OCI-LY3 (cell line): ENCODE results near the gene EPN1.

Experiments used
- EZH2phosphoT487 ChIP-seq: fragments of 200-600 bp; shearing (Covaris generic); IDR thresholded peaks from 2 replicates; pipeline ENCODE4 v1.6.1; 2018; ENCODE audit warnings: antibody characterized with exemption, mixed run types, low read depth
- TF ChIP-seq, protein P1 (sequence below): fragments of 200-600, 300-600 bp; sonication (generic); IDR thresholded peaks from 2 replicates; pipeline ENCODE4 v1.5.1; 2014; ENCODE audit warnings: antibody characterized with exemption, low read length, low read depth

DNA sequence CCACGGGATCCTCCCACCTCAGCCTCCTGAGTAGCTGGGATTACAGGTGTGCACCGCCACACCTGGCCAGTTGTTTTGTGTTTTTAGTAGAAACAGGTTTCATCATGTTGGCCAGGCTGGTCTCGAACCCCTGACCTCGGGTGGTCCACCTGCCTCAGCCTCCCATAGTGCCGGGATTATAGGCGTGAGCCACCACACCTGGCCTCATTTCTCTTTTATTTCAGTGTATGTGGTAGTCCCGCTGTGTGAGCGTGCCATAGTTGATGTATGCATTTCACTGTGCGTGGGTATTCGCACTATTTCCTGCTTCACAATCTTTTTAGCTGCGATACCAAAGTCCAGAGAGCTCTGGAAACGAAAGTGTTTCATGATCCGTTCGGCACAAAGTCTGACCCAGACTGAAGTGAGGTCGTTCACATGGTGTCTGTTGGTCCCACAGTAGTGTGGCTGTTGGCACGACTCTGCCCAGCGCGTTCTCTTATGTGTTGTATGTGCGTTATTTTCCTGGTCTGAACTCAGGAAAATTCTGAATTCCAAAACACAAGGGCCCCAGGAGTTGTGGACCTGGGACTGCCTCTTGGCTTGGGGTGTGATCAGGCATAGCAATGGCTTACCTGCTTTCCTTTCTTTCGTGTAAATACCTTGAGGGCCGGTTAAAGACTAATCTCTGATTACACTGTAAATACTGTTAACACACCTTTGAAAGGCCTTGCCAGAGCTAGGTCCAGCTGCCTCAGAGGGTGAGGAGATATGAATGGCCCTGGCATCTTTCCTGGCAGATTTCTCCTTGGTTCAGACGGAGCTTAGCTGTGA lies 8.6 kb downstream of the EPN1 start:
- TF ChIP-seq, protein P1, sequence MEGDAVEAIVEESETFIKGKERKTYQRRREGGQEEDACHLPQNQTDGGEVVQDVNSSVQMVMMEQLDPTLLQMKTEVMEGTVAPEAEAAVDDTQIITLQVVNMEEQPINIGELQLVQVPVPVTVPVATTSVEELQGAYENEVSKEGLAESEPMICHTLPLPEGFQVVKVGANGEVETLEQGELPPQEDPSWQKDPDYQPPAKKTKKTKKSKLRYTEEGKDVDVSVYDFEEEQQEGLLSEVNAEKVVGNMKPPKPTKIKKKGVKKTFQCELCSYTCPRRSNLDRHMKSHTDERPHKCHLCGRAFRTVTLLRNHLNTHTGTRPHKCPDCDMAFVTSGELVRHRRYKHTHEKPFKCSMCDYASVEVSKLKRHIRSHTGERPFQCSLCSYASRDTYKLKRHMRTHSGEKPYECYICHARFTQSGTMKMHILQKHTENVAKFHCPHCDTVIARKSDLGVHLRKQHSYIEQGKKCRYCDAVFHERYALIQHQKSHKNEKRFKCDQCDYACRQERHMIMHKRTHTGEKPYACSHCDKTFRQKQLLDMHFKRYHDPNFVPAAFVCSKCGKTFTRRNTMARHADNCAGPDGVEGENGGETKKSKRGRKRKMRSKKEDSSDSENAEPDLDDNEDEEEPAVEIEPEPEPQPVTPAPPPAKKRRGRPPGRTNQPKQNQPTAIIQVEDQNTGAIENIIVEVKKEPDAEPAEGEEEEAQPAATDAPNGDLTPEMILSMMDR, result no peak
- no peak for TF ChIP-seq EZH2phosphoT487
